Activated CD4-positive, alpha-beta T cell treated with anti-CD3 and anti-CD28 coated beads, Interleukin-2, Interleukin-4, amounts not matched to agents 100 ng/mL and 50 ng/mL, durations not matched to agents 16 hours and 8 hours (primary cell): Measurements from ENCODE around the gene GON4L.
"Not testable (repeated sequence)": the region's sequence is repeated elsewhere in the genome, so short reads cannot be mapped to it uniquely, and the experiment has no call there.

Experiments
- DNase-seq: peaks from one replicate; pipeline ENCODE4 v3.0.0-alpha.2; 2020; ENCODE audit warnings: low spot score

Gene GON4L

DNA sequence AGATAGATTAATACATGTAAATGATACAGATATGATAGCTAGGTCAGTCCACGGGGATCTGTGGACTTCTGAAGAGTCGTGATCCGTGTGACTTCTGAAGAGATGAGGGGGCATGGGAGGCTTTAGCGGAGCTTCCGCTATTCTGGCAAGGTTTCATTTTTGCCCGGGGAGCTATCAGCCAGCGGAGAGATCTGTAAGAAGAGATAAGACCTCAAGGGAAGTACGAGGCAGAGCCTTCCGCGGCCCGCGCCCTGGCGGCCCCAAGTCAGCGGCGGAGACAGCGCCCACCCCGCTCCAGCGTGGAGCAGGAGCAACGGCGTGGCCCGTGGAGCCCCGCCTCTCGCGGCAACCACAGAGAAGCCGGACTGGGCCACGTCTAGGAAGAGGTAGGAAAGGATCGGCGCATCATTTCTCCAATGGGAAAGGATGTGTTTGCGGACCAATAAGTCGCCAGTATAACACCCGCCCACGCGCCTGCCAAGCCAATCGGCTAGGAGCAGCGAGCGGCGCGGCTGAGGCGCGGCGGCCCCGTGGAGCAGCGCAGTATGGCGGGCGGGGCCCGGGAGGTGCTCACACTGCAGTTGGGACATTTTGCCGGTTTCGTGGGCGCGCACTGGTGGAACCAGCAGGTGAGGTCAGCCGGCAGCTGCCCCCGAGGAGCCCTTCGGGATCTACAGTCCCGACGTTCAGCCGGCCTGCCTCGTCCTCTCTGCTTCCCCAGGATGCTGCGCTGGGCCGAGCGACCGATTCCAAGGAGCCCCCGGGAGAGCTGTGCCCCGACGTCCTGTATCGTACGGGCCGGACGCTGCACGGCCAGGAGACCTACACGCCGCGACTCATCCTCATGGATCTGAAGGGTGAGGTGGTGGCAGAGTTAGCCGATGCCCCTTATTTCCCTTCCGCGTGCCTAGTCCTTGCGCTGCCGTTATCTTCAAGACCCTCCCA is 111.5 kb downstream of the GON4L start:
- peak; percentile 97 for DNase-seq

DNA sequence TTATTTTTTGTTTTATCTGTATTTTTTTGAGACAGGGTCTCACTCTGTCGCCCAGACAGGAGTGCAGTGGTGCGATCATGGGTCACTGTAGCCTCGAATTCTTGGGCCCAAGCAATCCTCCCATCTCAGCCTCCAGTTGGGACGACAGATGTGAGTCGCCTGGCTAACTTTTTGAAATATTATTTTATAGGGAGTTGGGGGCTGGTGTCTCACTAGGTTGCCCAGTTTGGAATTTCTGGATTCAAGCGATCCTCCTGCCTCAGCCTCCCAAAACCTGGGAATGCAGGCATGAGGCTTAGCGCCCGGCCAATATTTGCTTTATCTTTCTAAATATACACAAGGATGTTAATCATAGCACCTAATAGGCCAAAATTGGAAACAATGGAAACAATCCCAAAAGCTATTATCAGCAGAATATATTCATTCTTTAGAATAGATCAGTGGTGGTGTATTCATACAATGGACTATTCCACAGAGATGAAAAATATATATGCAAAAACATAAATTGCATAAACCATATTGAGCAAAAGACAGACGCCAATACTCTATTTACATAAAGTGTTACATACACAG is 112.2 kb downstream of the GON4L start:
- no peak for DNase-seq

DNA sequence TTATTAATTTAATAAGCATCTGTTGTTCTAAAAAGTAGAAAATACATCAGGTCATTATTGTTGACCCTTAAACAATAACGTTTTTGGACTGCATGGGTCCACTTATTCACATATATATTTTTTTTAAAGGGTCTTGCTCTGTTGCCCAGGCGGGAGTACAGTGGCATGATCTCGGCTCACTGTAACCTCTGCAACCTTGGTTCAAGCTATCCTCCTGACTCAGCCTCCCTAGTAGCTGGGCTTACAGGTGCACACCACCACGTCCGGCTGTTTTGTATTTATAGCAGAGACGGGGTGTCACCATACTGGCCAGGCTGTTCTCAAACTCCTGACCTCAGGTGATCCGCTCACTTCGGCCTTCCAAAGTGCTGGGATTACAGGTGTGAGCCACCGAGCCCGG is 115.1 kb downstream of the GON4L start:
- no peak for DNase-seq

DNA sequence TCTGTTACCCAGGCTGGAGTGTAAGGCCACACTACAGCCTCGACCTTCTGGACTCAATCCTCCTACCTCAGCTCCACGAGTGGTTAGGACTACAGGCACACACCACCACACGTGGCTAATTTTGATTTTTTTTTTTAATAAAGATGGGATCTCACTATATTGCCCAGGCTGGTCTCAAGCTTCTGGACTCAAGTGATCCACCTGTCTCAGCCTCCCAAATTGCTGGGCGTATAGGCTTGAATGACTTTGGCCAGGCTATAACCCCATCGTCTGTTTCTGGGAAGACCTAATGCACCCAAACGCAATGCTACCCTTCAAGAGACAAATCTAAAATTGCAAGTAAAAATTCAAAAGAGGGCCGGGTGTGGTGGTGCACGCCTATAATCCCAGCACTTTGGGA is 116.0 kb downstream of the GON4L start:
- DNase-seq, result no peak

DNA sequence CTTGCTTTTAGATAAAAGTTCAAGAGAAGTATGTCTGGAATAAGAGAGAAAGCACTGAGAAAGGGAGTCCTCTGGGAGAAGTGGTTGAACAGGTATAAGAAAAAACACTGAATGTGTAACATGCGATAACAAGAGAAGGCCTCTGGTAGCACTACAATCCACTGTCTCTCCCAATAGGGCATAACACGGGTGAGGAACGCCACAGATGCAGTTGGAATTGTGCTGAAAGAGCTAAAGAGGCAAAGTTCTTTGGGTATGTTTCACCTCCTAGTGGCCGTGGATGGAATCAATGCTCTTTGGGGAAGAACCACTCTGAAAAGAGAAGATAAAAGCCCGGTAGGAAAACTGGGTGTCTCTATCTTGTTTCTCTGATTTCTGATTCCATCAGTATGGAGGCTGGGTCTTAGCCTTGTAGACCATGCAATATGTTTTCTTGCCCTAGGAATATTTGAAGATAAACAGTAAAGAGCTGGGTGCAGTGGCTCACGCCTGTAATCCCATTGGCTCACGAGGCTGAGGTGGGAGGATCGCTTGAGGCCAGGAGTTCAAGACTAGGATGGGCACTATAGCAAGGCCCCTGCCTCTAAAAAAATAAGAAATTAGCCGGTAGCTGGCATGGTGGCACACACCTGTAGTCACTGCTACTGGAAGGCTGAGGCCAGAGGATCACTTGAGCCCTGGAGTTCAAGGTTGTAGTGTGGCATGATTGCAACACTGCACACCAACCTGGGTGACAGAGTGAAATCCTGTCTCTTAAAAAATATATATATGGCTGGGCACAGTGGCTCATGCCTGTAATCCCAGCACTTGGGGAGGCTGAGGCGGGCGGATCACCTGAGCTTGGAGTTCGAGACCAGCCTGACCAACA is 127.7 kb downstream of the GON4L start:
- no peak for DNase-seq

DNA sequence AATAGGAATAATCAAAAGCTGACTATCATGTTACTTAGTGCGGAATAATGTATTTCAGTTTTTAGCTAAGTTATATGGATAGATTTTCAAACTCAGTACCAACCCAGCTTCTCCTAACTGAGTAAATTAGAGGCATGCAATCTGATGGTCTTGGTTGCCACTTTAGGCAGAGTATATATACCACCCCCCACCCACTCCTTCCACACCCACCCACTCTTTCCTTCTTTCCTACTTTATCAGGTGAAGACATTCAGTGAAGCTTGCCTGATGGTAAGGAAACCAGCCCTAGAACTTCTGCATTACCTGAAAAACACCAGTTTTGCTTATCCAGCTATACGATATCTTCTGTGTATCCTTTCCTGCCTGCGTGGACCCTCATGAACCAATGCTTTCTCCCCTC is 131.9 kb downstream of the GON4L start:
- no peak for DNase-seq

DNA sequence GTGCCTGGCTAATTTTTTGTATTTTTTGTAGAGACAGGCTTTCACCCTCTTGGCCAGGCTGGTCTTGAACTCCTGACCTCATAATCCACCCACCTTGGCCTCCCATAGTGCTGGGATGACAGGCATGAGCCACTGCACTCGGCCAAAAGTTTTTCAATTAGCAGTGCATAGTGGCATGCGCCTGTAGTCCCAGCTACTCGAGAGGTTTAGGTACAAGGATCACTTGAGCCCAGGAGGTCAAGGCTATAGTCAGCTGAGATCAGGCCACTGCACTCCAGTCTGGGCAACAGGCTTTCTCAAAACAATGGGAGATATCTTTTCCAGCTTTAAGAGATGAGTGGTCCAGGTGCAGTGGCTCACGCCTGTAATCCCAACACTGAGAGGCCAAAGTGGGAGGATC is 137.3 kb downstream of the GON4L start:
- no peak for DNase-seq

DNA sequence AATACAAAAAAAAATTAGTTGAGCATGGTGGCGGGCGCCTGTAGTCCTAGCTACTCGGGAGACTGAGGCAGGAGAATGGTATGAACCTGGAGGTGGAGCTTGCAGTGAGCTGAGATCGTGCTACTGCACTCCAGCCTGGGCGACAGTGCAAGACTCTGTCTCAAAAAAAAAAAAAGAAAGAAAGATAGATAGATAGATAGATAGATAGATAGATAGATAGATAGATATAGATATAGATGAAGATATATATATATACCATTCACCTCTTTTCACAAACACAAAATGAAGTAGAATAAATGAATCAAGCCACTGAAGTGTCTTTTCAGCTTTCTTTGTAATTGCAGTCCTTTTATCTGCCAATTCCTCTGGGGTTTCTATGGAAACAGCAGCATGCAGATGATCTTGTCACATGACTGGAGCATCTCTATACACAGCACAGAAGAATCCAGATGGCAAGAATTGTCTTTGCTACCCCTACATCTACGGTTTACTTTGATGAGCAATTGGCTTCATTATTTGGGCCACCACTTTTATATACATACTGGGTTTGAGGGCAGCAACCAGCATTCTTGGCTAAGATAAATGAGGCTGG is 138.4 kb downstream of the GON4L start:
- not testable (repeated sequence) for DNase-seq

DNA sequence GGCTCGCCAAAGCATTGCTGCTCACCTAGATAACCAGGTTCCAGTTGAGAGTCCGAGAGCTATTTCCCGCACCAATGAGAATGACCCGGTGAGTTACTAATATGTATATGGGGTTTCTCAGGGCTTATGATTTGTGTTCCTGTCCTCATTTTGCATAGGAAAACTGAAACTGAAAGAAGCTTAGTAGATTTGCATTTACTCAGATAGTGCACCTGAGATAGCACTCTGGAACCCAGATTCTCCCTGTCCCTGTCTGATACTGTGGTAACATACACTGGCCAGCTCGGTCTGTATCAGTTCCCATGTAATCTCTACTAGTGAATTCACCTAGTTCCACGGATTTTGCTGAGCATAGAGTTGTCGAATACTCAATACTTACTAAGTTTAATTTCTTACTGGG is 140.0 kb downstream of the GON4L start:
- DNase-seq, result peak; percentile 5

DNA sequence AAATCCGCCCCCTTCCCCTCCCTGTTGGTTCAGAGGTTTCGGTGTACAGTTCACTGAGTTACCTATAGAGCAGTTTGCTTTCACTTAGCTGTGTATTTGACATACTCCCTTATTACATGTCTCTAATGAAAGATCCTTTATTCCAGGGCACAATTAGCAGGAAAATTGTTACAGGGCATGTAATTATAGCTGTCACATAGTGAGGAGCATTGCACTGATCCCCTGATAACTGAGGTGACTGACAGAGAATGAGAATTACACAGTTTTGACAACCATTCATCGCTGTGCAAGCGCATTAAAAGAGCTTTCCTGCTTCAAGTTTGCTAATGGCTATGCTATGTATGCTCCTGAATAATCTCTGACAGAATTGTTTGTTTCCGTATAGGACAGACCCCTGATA is 141.2 kb downstream of the GON4L start:
- no peak for DNase-seq

DNA sequence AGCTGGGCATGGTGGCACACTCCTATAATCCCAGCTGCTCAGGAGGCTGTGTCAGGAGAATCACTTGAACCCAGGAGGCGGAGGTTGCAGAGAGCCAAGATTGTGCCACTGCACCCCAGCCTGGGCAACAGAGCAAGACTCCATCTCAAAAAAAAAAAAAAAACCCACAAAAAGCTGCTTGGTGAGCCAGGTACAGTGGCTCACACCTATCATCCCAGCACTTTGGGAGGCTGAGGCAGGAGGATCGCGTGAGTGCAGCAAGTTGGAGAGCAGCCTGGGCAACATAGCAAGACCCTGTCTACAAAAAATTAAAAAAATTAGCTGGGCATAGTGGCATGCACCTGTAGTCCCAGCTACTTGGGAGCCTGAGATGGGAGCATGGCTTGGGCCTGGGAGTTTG is 142.0 kb downstream of the GON4L start:
- DNase-seq, result not testable (repeated sequence)

DNA sequence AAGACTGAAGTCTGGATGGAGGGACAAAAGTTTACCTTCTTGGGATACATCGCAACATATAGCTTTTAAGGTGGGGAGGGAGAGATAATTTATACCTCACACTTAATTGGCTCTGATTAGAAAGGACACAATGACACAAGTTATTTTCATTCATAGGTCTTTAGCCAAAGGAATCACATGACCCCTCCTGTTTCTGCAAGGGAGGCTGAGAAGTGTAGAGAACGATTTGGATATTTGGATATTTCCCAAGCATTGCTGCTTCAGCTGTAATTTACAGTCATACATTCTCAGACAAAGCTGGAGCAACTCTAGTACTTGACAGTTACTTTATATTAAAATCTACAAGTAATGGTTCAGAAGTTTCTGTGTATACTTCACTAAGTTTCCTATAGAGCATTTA is 143.9 kb downstream of the GON4L start:
- no peak for DNase-seq

DNA sequence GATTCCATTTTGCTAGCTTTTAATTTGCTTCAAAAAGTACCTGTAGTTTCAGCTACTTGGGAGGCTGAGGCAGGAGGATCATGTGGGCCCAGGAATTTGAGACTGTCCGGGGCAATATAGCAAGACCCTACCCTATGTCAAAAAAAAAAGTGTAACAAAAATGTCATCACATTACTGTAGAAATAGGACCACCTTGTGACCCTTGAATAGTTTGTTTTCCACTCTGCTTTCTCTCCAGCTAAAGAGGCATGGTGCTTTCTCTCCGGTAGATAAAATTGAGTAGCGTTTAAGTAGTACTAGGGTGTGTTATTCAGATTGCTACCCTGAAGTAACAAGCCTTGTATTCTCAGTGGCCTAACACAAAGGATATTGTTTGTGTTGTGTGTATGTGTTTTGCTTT is 144.4 kb downstream of the GON4L start:
- DNase-seq, result not testable (repeated sequence)

DNA sequence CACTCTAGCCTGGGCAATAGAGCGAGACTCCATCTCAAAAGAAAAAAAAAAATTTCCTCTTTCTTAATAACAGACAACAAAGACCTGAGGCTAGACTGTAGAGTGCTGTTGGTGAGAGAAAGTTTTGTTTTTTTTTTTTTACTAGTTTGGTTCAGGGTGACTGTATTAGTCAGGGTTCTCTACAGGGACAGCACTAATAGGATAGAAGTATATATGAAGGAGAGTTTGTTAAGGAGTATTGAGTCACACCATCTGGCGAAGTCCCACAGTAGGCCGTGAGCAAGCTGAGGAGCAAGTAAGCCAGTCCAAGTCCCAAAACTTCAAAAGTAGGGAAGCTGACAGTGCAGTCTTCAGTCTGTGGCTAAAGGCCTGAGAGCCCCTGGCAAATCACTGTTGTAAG is 145.6 kb downstream of the GON4L start:
- DNase-seq, result not testable (repeated sequence)

DNA sequence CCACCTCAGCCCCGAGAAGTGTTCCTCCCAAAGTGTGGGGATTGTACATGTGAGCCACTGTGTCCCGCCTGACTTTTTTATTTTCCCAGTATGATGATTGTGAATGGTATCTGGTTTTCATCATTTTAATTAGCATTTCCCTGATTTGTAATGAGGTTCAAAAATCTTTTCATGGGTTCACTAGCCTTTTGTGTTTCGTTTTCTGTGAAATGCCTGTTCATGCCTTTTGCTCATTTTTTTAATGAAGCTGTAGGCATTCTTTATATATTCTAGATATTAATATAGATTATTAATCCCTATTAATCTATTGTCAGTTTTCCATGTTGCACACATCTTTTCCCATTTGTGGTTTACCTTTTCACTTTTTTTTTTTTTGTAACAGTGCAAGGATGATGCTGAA is 147.6 kb downstream of the GON4L start:
- DNase-seq, result no peak

DNA sequence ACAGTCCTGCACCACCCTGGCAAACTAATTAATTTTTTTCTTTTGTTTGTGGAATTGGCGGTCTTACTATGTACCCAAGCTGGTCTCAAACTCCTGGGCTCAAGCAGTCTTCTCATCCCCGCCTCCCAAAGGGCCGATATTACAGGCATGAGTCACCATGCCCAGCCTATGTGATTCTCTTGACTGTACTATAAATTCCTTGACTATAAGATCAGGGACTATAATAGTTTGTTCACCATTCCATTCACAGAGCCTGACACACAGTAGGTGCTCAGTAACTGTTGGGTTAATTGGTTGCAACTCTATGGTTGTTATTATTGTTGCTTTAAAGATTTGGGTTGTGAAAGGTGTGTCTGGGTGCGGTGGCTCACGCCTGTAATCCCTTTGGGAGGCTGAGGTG is 150.9 kb downstream of the GON4L start:
- DNase-seq, result no peak

DNA sequence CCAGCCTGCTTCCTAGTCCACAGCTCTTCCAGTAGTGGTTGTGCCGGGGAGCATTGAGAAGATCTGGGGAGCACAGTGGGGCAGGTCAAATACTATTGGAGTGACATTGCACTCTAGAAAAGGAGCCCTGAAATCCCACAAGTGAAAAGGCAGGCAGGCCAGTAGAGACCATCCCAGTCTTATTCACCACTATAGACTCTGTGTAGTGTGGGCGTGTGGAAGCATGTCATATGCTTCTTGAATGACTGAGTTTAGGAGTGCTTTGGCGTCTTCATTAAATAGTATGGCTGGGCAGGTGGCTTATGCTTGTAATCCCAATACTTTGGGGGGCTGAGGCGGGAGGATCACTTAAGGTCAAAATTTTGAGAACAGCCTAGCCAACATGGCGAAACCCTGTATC is 152.6 kb downstream of the GON4L start:
- not testable (repeated sequence) for DNase-seq

DNA sequence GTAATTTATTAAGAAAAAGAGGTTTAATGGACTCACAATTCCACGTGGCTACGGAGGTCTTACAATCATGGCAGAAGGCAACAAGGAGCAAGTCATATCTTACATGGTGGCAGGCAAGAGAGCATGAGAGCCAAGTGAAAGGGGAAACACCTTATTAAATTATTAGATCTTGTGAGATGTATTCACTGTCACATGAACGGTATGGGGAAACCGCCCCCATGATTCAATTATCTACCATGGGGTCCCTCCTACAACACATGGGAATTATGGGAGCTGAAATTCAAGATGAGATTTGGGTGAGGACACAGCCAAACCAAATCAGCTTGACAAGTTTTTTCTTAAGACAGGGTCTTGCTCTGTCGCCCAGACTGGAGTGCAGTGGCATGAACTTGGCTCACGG is 153.8 kb downstream of the GON4L start:
- no peak for DNase-seq

DNA sequence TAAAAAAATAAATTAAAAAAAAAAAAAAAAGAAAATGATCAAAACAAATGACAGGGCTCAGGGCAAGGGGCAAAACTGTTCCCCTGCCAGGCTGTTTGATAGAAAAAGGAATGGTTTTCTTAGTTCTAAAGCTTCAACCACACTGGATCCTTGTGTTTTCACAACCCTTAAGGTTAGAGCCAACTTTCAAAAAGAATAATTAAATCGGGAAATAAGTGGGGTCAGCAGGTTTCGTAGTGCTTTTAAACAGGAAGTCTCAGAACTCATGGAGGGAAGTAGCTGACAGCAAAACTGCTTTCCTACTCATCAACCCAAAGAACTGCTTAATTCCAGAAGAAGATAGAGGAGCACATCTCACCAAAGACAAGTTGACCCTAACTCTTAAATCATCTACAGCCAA is 155.3 kb downstream of the GON4L start:
- DNase-seq, result not testable (repeated sequence)
